Uterus (tissue), 4 donors: Measurements from ENCODE around the gene TLR6. TPM values are rescaled to one million over a fixed set of nuclear protein-coding genes. Genes with fewer than 3 reads are reported as not detected.

Experiments used
- DNase-seq, 2 donors: peaks; one replicate each; pipeline ENCODE4 v3.0.0-alpha.2; 2019 to 2020
- H3K27ac ChIP-seq, 2 donors: fragments of 200-600 bp; sonication (generic); 1 replicate in 1 of 2; 2 replicates in 1 of 2; pipeline ENCODE4 v1.5.1; 2016 to 2018
- H3K27me3 ChIP-seq, 2 donors: fragments of 200-600 bp; sonication (generic); one replicate each; pipeline ENCODE4 v1.5.1; 2018 to 2019; ENCODE audit warnings: control low read depth in 1 of 2
- H3K36me3 ChIP-seq, 2 donors: fragments of 200-600 bp; sonication (generic); one replicate each; pipeline ENCODE4 v1.5.1; 2019; ENCODE audit warnings: control low read depth in 1 of 2
- H3K4me1 ChIP-seq, 2 donors: fragments of 200-600 bp; sonication (generic); one replicate each; pipeline ENCODE4 v1.5.1; 2018 to 2019; ENCODE audit warnings: control low read depth in 1 of 2
- H3K4me3 ChIP-seq, 2 donors: fragments of 200-600 bp; sonication (generic); 1 replicate in 1 of 2; 2 replicates in 1 of 2; pipeline ENCODE4 v1.5.1; 2018 to 2019; ENCODE audit warnings: mild to moderate bottlenecking in 1 of 2
- H3K9me3 ChIP-seq, 2 donors: fragments of 200-600 bp; sonication (generic); one replicate each; pipeline ENCODE4 v1.5.1; 2019; ENCODE audit warnings: control low read depth in 1 of 2
- POLR2A ChIP-seq, 2 donors: fragments of 450-650 bp; IDR thresholded peaks; one replicate each; pipeline ENCODE4 v1.6.1; 2016; ENCODE audit warnings: antibody characterized with exemption in 2 of 2, mild to moderate bottlenecking in 1 of 2, moderate library complexity in 1 of 2
- intact Hi-C: fragments of 100-400 bp; cut with DNase I; formaldehyde crosslinking; loops from one replicate; pipeline ENCODE4 v1.15.1; 2023; ENCODE audit warnings: low total_unique reads
- total RNA-seq, 4 donors: library from RNA; depleted of rRNA in 3 of 4; stranded (reverse); fragments of >200 nt in 3 of 4; gene quantifications; one replicate each; pipeline versions ENCODE4 v1.1.0 to v1.2.4, GENCODE V29; 2014 to 2023
- TF ChIP-seq, protein P1 (sequence below), 4 experiments: fragments of 200-600 bp in 2 of 4; fragments of 450-650 bp in 2 of 4; sonication (generic) in 2 of 4; IDR thresholded peaks; one replicate each; pipeline ENCODE4 v1.5.1; 2016 to 2019; ENCODE audit warnings: antibody characterized with exemption in 4 of 4, mild to moderate bottlenecking in 2 of 4, moderate library complexity in 1 of 4
- donor health status: DM: yes; HTN: yes; CAD: no.

TLR6 gene
- total RNA-seq: 1 to 10 TPM; 1.5 to 10.0 (median 4.4) TPM

DNA sequence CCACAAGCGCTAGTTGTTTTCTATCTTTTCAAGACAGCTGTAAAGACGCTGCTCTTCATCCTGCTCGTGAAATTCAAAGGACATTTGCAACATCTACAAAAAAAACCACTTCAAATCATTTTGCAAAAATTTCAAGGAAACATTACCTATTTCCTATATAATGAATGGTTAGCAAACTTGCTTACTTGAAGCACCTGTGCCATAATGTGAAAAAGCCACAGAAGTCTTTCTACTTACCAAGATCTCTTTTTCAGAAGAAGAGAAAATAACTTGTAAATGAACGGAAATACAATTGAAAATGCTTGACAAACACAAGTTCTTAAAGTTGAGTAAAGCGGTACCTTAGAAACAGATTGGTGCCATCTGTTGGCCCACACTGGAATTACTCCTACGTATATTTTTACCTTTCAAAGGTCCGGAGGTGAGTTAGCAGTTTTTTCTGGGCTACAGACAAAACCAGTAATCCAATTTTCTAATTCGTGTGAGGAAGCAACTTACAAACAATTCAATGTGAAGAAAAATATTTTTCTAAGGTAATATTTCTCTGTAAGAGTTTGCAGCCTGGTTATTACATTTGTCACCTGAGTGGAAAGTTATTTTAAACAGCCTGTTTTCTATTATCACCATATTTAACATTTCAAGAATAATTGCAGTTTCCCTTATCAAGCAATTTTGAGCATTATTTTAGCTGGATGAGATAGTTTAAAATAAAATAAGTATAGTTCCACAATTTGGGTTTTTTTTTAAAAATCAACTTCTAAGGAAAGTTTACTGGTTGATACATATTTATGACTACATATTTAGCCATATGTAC, at the start of gene TLR6:
TSS of gene TLR6 (minus strand) at position 294 of the 814 bp plus-strand sequence. CDS start 27,344 bp downstream, outside the sequence.
- Histone ChIP-seq H3K4me3 (peak within 1 kb of the TSS in 1 of 2 donors; percentile 20), H3K9me3 (no peaks in the 10 kb centered on the region), H3K27me3 (no peaks in the 10 kb centered on the region), H3K36me3 (no peaks in the 10 kb centered on the region), H3K27ac (peak within 1 kb of the TSS; percentile 44 to 84), H3K4me1 (peaks cover 0 to 12% of the 10 kb centered on the region in 2 donors)
- intact Hi-C loops: loop anchor here (10.0 kb wide), 1 partner anchor 632 kb away; no protein-coding TSS in a partner anchor
- peak in 1 of 2 donors; percentile 10 for TF ChIP-seq POLR2A (IDR thresholded peaks at IDR 0.05)
- TF ChIP-seq, protein P1, sequence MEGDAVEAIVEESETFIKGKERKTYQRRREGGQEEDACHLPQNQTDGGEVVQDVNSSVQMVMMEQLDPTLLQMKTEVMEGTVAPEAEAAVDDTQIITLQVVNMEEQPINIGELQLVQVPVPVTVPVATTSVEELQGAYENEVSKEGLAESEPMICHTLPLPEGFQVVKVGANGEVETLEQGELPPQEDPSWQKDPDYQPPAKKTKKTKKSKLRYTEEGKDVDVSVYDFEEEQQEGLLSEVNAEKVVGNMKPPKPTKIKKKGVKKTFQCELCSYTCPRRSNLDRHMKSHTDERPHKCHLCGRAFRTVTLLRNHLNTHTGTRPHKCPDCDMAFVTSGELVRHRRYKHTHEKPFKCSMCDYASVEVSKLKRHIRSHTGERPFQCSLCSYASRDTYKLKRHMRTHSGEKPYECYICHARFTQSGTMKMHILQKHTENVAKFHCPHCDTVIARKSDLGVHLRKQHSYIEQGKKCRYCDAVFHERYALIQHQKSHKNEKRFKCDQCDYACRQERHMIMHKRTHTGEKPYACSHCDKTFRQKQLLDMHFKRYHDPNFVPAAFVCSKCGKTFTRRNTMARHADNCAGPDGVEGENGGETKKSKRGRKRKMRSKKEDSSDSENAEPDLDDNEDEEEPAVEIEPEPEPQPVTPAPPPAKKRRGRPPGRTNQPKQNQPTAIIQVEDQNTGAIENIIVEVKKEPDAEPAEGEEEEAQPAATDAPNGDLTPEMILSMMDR (IDR thresholded peaks at IDR 0.05): peak; percentile 52 to 77 (median 70)
- peak in 1 of 2 donors; percentile 59 for DNase-seq

GRCh38 chr4:38905652-38906385, 49.2 kb upstream of the TLR6 start:
- Histone ChIP-seq H3K27ac (peak overlapping the region; percentile 5 to 36), H3K27me3 (no peaks in the 10 kb centered on the region), H3K4me3 (no peak overlapping the region), H3K36me3 (no peaks in the 10 kb centered on the region), H3K9me3 (no peaks in the 10 kb centered on the region), H3K4me1 (no peaks in the 10 kb centered on the region)
- intact Hi-C loops: no loop called here
- TF ChIP-seq POLR2A (IDR thresholded peaks at IDR 0.05): no peak
- TF ChIP-seq, protein P1 (IDR thresholded peaks at IDR 0.05): no peak
- DNase-seq: no peak

- DNase-seq: no peak
- TF ChIP-seq POLR2A (IDR thresholded peaks at IDR 0.05): no peak
- TF ChIP-seq, protein P1 (IDR thresholded peaks at IDR 0.05): no peak
- peak overlapping the region in 1 of 2 donors; percentile 55 for H3K27ac ChIP-seq
- H3K4me1 ChIP-seq: no peaks in the 10 kb centered on the region
- H3K36me3 ChIP-seq: no peaks in the 10 kb centered on the region
- H3K4me3 ChIP-seq: no peak overlapping the region
- H3K9me3 ChIP-seq: no peaks in the 10 kb centered on the region
- intact Hi-C loops: no loop called here
- no peaks in the 10 kb centered on the region for H3K27me3 ChIP-seq
Measured at GRCh38 chr4:38904682-38905081, 48.1 kb upstream of the TLR6 start.

DNA sequence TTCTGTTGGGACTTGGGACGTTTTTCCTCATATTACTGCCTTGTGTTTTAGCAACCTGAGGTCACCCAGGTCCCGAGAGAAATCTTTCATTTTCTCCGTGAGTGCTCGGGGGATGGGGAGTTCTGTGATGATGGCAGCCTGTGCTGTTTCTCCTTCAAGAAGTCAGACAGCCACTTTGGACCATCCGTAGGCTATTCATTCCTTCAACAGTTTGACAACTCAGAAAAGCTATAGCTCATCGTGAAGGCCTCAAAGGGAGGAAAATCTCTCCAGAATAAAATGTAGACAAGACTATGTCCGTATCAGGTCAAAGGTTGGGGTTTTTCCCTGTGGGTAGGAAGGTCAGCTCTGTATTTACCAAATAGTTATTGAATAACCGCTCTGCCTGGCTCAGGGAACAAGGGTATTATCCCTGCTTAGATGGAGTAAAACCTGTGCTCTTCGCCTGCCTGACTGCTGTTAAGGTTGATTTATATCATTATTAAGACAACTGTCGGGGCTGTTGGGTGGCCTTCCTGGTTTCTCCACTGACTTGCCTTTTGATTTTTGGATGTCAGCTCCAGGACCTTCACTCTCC, 47.6 kb upstream of the TLR6 start:
- Histone ChIP-seq H3K27ac (peak overlapping the region in 1 of 2 donors; percentile 55), H3K27me3 (no peaks in the 10 kb centered on the region), H3K4me1 (no peaks in the 10 kb centered on the region), H3K4me3 (no peak overlapping the region), H3K36me3 (no peaks in the 10 kb centered on the region), H3K9me3 (no peaks in the 10 kb centered on the region)
- intact Hi-C loops: no loop called here
- no peak for TF ChIP-seq POLR2A (IDR thresholded peaks at IDR 0.05)
- TF ChIP-seq, protein P1 (IDR thresholded peaks at IDR 0.05): no peak
- no peak for DNase-seq
